ENCODE data around the gene FBXO22.
"Not testable (repeated sequence)": the region's sequence is repeated elsewhere in the genome, so short reads cannot be mapped to it uniquely, and the experiment has no call there.

The FBXO22 gene

GRCh38 chr15:75871589-75871988, 32.1 kb upstream of the FBXO22 start:
- H3K27ac ChIP-seq (ENCODE audit: low read depth, low read length); H3K27me3 ChIP-seq (ENCODE audit: insufficient read depth, low read length); H3K4me3 ChIP-seq (ENCODE audit: low read depth, low read length); H3K4me1 ChIP-seq (ENCODE audit: control insufficient read depth, insufficient read depth, low read length, unreplicated experiment); H3K79me2 ChIP-seq (ENCODE audit: control insufficient read depth, insufficient read depth, low read length, unreplicated experiment); H2AFZ ChIP-seq (ENCODE audit: low read length, unreplicated experiment): not testable (repeated sequence)
- H3K36me3 ChIP-seq (ENCODE audit: insufficient read depth, low read length): peaks cover 22% of the 10 kb centered on the region

DNA sequence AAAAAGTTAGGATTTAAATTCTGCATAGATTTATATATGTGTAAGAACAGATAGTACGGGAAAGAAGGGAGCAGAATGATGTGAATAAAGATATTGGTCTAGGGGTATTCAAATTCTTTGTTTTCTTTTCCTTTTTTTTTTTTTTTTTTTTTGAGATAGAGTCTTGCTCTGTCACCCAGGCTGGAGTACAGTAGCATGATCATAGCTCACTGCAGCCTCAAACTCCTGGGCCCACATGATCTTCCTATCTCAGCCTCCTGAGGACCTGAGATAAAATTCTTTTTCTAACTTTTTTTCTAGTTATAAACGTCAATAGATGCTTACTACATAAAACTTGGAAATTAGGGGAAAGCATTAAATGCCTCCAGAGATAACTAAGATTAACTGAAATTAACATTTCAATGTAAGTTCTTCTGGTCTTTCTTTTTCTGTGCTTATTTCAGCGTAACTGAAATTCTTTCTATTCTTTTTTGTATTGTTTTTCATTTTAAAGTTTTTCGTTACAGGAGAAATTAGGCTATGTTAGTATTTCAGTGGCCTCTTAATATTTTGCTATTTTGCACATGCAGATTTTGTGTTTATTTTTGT, 31.2 kb upstream of the FBXO22 start:
- no peak overlapping the region for H2AFZ ChIP-seq (ENCODE audit: low read length, unreplicated experiment)
- H3K27me3 ChIP-seq (ENCODE audit: insufficient read depth, low read length): no peaks in the 10 kb centered on the region
- peaks cover 22% of the 10 kb centered on the region for H3K36me3 ChIP-seq (ENCODE audit: insufficient read depth, low read length)
- peaks cover 7% of the 10 kb centered on the region for H3K79me2 ChIP-seq (ENCODE audit: control insufficient read depth, insufficient read depth, low read length, unreplicated experiment)
- no peak overlapping the region for H3K27ac ChIP-seq (ENCODE audit: low read depth, low read length)
- H3K4me3 ChIP-seq (ENCODE audit: low read depth, low read length): no peak overlapping the region
- no peaks in the 10 kb centered on the region for H3K4me1 ChIP-seq (ENCODE audit: control insufficient read depth, insufficient read depth, low read length, unreplicated experiment)

- H3K4me1 ChIP-seq (ENCODE audit: control insufficient read depth, insufficient read depth, low read length, unreplicated experiment): peaks cover 9% of the 10 kb centered on the region
- peaks cover 3% of the 10 kb centered on the region for H3K79me2 ChIP-seq (ENCODE audit: control insufficient read depth, insufficient read depth, low read length, unreplicated experiment)
- H3K27ac ChIP-seq (ENCODE audit: low read depth, low read length): no peak overlapping the region
- H3K36me3 ChIP-seq (ENCODE audit: insufficient read depth, low read length): peaks cover 13% of the 10 kb centered on the region
- no peak overlapping the region for H3K4me3 ChIP-seq (ENCODE audit: low read depth, low read length)
- H3K27me3 ChIP-seq (ENCODE audit: insufficient read depth, low read length): no peaks in the 10 kb centered on the region
- no peak overlapping the region for H2AFZ ChIP-seq (ENCODE audit: low read length, unreplicated experiment)
Measured at GRCh38 chr15:75884041-75884440, 19.6 kb upstream of the FBXO22 start.

GRCh38 chr15:75887178-75887577, 16.5 kb upstream of the FBXO22 start:
- Histone ChIP-seq H2AFZ (ENCODE audit: low read length, unreplicated experiment) (no peak overlapping the region), H3K27me3 (ENCODE audit: insufficient read depth, low read length) (no peaks in the 10 kb centered on the region), H3K4me1 (ENCODE audit: control insufficient read depth, insufficient read depth, low read length, unreplicated experiment) (peaks cover 34% of the 10 kb centered on the region), H3K79me2 (ENCODE audit: control insufficient read depth, insufficient read depth, low read length, unreplicated experiment) (peaks cover 3% of the 10 kb centered on the region), H3K4me3 (ENCODE audit: low read depth, low read length) (no peak overlapping the region), H3K27ac (ENCODE audit: low read depth, low read length) (no peak overlapping the region), H3K36me3 (ENCODE audit: insufficient read depth, low read length) (peaks cover 19% of the 10 kb centered on the region)

DNA sequence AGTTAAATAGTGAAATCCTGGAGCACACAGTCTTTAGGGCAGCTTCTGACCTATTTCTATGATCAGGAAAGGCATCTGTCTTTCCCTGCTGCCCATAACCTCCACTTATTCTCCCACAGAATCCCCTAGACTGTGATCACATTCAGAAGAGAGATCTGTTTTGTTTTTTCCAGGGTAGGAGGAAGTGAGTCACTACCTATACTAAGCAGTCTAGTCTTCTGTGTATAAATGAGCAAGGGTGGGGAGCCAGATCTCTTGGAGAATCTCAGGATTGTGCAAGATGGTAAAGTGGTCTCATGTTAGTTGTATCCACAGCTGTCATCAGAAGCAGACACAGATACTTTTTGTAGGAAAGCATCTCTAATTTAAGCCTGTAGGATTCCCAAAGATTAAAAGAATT, 11.8 kb upstream of the FBXO22 start:
- peak overlapping the region; percentile 43; the same call in 1 of the 2 replicates for H3K4me3 ChIP-seq (ENCODE audit: low read depth, low read length)
- H3K4me1 ChIP-seq (ENCODE audit: control insufficient read depth, insufficient read depth, low read length, unreplicated experiment): peaks cover 26% of the 10 kb centered on the region
- no peaks in the 10 kb centered on the region for H3K79me2 ChIP-seq (ENCODE audit: control insufficient read depth, insufficient read depth, low read length, unreplicated experiment)
- peaks cover 15% of the 10 kb centered on the region; the same call in 1 of the 2 replicates for H3K36me3 ChIP-seq (ENCODE audit: insufficient read depth, low read length)
- peak overlapping the region; percentile 92 for H3K27ac ChIP-seq (ENCODE audit: low read depth, low read length)
- no peaks in the 10 kb centered on the region for H3K27me3 ChIP-seq (ENCODE audit: insufficient read depth, low read length)
- H2AFZ ChIP-seq (ENCODE audit: low read length, unreplicated experiment): peak overlapping the region; percentile 15

- no peaks in the 10 kb centered on the region for H3K79me2 ChIP-seq (ENCODE audit: control insufficient read depth, insufficient read depth, low read length, unreplicated experiment)
- peaks cover 6% of the 10 kb centered on the region; the same call in 1 of the 2 replicates for H3K36me3 ChIP-seq (ENCODE audit: insufficient read depth, low read length)
- peaks cover 19% of the 10 kb centered on the region for H3K4me1 ChIP-seq (ENCODE audit: control insufficient read depth, insufficient read depth, low read length, unreplicated experiment)
- H3K27ac ChIP-seq (ENCODE audit: low read depth, low read length): no peak overlapping the region
- H3K27me3 ChIP-seq (ENCODE audit: insufficient read depth, low read length): no peaks in the 10 kb centered on the region
- H3K4me3 ChIP-seq (ENCODE audit: low read depth, low read length): no peak overlapping the region
- H2AFZ ChIP-seq (ENCODE audit: low read length, unreplicated experiment): no peak overlapping the region
Measured at GRCh38 chr15:75895731-75896130, 7.9 kb upstream of the FBXO22 start.

DNA sequence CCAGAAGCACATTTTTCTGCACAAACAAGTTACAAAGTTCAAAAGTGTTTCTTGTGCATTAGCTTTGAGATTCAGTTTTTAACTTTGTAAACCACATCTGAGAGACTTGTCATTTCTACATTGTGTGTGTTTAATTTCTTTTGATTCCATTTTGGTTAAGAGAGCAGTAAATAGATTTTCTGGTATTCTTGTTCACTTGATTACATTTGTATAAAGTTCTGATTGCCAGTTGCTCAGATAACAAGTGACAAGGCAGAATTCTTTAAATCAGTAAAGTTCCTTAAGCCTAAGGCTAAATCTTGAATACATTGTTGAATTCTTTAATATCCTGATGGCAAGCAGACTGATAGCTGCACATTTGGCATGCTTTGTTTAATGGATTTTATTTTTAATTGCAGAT, 3.1 kb upstream of the FBXO22 start:
- H3K4me3 ChIP-seq (ENCODE audit: low read depth, low read length): peak overlapping the region; percentile 17; the same call in 1 of the 2 replicates
- no peak overlapping the region for H2AFZ ChIP-seq (ENCODE audit: low read length, unreplicated experiment)
- peaks cover 13% of the 10 kb centered on the region for H3K79me2 ChIP-seq (ENCODE audit: control insufficient read depth, insufficient read depth, low read length, unreplicated experiment)
- H3K27me3 ChIP-seq (ENCODE audit: insufficient read depth, low read length): no peaks in the 10 kb centered on the region
- H3K27ac ChIP-seq (ENCODE audit: low read depth, low read length): no peak overlapping the region
- 0 out of 2 replicates have a peak, but pooled peaks cover 3% of the 10 kb centered on the region for H3K36me3 ChIP-seq (ENCODE audit: insufficient read depth, low read length)
- H3K4me1 ChIP-seq (ENCODE audit: control insufficient read depth, insufficient read depth, low read length, unreplicated experiment): peaks cover 21% of the 10 kb centered on the region

- Histone ChIP-seq H3K79me2 (ENCODE audit: control insufficient read depth, insufficient read depth, low read length, unreplicated experiment) (peaks cover 23% of the 10 kb centered on the region), H3K27me3 (ENCODE audit: insufficient read depth, low read length) (no peaks in the 10 kb centered on the region), H3K4me1 (ENCODE audit: control insufficient read depth, insufficient read depth, low read length, unreplicated experiment) (peaks cover 25% of the 10 kb centered on the region), H3K4me3 (ENCODE audit: low read depth, low read length) (no peak overlapping the region), H3K27ac (ENCODE audit: low read depth, low read length) (no peak overlapping the region), H2AFZ (ENCODE audit: low read length, unreplicated experiment) (no peak overlapping the region), H3K36me3 (ENCODE audit: insufficient read depth, low read length) (0 out of 2 replicates have a peak, but pooled peaks cover 5% of the 10 kb centered on the region)
Measured at GRCh38 chr15:75902129-75902557, 1.5 kb upstream of the FBXO22 start.

DNA sequence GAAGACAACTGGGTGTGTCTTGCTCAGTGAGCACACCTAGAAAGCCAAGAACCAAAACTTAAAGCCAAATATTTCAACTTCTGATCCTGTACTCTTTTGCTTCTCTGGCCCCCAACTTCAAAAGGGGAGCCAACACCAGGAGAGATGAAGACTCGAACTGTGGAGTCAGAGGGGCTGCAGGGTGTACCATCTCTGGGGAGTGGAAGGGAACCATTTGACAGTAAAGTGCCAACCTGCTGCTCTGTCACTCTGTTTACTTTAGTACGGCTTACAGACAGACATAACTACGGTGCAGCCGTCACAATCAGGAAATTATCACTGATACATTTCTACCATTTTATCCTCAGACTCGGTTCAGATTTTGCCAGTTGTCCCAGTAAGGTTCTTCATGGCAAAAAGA, 1.6 kb downstream of the FBXO22 start:
- no peak overlapping the region for H3K27ac ChIP-seq (ENCODE audit: low read depth, low read length)
- H3K27me3 ChIP-seq (ENCODE audit: insufficient read depth, low read length): no peaks in the 10 kb centered on the region
- peak overlapping the region; percentile 99; the same call in 1 of the 2 replicates for H3K4me3 ChIP-seq (ENCODE audit: low read depth, low read length)
- H2AFZ ChIP-seq (ENCODE audit: low read length, unreplicated experiment): no peak overlapping the region
- H3K79me2 ChIP-seq (ENCODE audit: control insufficient read depth, insufficient read depth, low read length, unreplicated experiment): peaks cover 37% of the 10 kb centered on the region
- peaks cover 25% of the 10 kb centered on the region for H3K4me1 ChIP-seq (ENCODE audit: control insufficient read depth, insufficient read depth, low read length, unreplicated experiment)
- H3K36me3 ChIP-seq (ENCODE audit: insufficient read depth, low read length): peaks cover 17% of the 10 kb centered on the region; the same call in 1 of the 2 replicates

GRCh38 chr15:75910355-75910754, 6.7 kb downstream of the FBXO22 start:
- H3K27ac ChIP-seq (ENCODE audit: low read depth, low read length); H2AFZ ChIP-seq (ENCODE audit: low read length, unreplicated experiment); H3K27me3 ChIP-seq (ENCODE audit: insufficient read depth, low read length); H3K4me1 ChIP-seq (ENCODE audit: control insufficient read depth, insufficient read depth, low read length, unreplicated experiment); H3K4me3 ChIP-seq (ENCODE audit: low read depth, low read length): not testable (repeated sequence)
- peaks cover 32% of the 10 kb centered on the region for H3K36me3 ChIP-seq (ENCODE audit: insufficient read depth, low read length)
- peaks cover 35% of the 10 kb centered on the region for H3K79me2 ChIP-seq (ENCODE audit: control insufficient read depth, insufficient read depth, low read length, unreplicated experiment)

DNA sequence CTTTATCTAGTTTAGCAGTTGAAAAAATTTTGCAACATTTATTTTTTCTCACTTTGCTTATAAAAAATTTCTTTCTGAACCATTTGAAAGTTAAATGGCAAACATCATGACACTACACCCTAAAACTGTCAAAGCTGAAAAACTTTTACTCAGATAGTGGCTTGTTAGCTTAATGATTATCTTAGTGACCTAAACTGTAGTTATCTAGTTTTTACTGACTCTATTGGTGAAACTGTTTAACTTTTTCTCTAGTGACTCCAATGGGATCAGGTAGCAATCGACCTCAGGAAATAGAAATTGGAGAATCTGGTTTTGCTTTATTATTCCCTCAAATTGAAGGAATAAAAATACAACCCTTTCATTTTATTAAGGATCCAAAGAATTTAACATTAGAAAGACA, 13.3 kb downstream of the FBXO22 start:
- Histone ChIP-seq H2AFZ (ENCODE audit: low read length, unreplicated experiment) (no peak overlapping the region), H3K4me1 (ENCODE audit: control insufficient read depth, insufficient read depth, low read length, unreplicated experiment) (peaks cover 4% of the 10 kb centered on the region), H3K79me2 (ENCODE audit: control insufficient read depth, insufficient read depth, low read length, unreplicated experiment) (peaks cover 12% of the 10 kb centered on the region), H3K36me3 (ENCODE audit: insufficient read depth, low read length) (peaks cover 30% of the 10 kb centered on the region), H3K4me3 (ENCODE audit: low read depth, low read length) (no peak overlapping the region), H3K27ac (ENCODE audit: low read depth, low read length) (no peak overlapping the region), H3K27me3 (ENCODE audit: insufficient read depth, low read length) (no peaks in the 10 kb centered on the region)
